HepG2 (cell line): ENCODE results near the gene ENO4. TPM values are rescaled to one million over a fixed set of nuclear protein-coding genes. Genes with fewer than 3 reads are reported as not detected.

Experiments
- ATAC-seq: fragments of 200-7000 bp; cut with Tn5 transposase; 3 replicates; pipeline ENCODE4 v1.9.1; 2020; ENCODE audit warnings: mild to moderate bottlenecking, moderate library complexity
- BruUV-seq: library from RNA; stranded (reverse); fragments of 400-500 nt; replicated peaks from 2 replicates; lab custom pipeline; 2021; lab: Mats Ljungman, UMichigan
- CTCF ChIA-PET: fragments of 300-600 bp; formaldehyde crosslinking; extraction: SDS; loops from one replicate; lab custom pipeline; 2021; ENCODE audit warnings: low total read pairs, inconsistent platforms, low intra/inter-chr PET ratio; lab: Yijun Ruan, JAX
- POLR2A ChIA-PET: fragments of 350-600 bp; sonication (Branson Sonifier 250); formaldehyde crosslinking; loops from one replicate; lab custom pipeline; 2020; ENCODE audit warnings: antibody characterized with exemption, inconsistent platforms; lab: Yijun Ruan, JAX
- DNase-seq: peaks from one replicate; pipeline ENCODE4 v3.0.0-alpha.2; 2015; ENCODE audit warnings: low spot score
- FAIRE-seq: peaks from 3 replicates; lab custom pipeline; 2011; peaks lifted over from hg19 to GRCh38; lab: Jason Lieb, UNC
- H2AFZ ChIP-seq: one replicate; pipeline ENCODE4 v1.6.1; 2011; ENCODE audit warnings: low read length, inconsistent platforms
- H3K27ac ChIP-seq: fragments of 300-600 bp; 3 replicates; pipeline ENCODE4 v1.8.0; 2011; ENCODE audit warnings: mixed run types, mild to moderate bottlenecking, mixed read lengths, low read length, inconsistent platforms; ENCODE audit not compliant: insufficient read depth; ENCODE audit errors: extremely low read length
- H3K27me3 ChIP-seq, 2 experiments: fragments of 200-600 bp in 1 of 2; 2 replicates in 1 of 2; 3 replicates in 1 of 2; pipeline versions ENCODE4 v1.6.0 to v1.8.0; 2011; ENCODE audit warnings: low read length in 2 of 2, mild to moderate bottlenecking in 2 of 2, moderate library complexity in 2 of 2, inconsistent platforms in 1 of 2; ENCODE audit not compliant: insufficient read depth in 2 of 2, control insufficient read depth in 1 of 2
- H3K36me3 ChIP-seq, 2 experiments: fragments of 200-600 bp in 1 of 2; replicated peaks in 1 of 2; 2 replicates in 1 of 2; 3 replicates in 1 of 2; pipeline versions ENCODE4 v1.5.1 to v1.8.0; 2011; ENCODE audit warnings: low read length in 2 of 2, inconsistent platforms in 1 of 2; ENCODE audit not compliant: insufficient read depth in 2 of 2, control insufficient read depth in 1 of 2
- H3K4me1 ChIP-seq: 2 replicates; pipeline ENCODE4 v1.5.1; 2012; ENCODE audit warnings: low read length, inconsistent platforms; ENCODE audit not compliant: insufficient read depth
- H3K4me2 ChIP-seq: 2 replicates; pipeline ENCODE4 v1.6.0; 2011; ENCODE audit warnings: low read depth, low read length, inconsistent platforms
- H3K4me3 ChIP-seq, 3 experiments: fragments of 200-600 bp in 1 of 3; sonication (generic), shearing (Covaris generic) in 1 of 3; replicated peaks in 1 of 3; 2 replicates each; pipeline ENCODE4 v1.5.1; 2011 to 2016; ENCODE audit warnings: low read length in 3 of 3, inconsistent platforms in 2 of 3, low read depth in 2 of 3, mild to moderate bottlenecking in 2 of 3, control low read depth in 1 of 3, mixed read lengths in 1 of 3; ENCODE audit not compliant: insufficient read depth in 1 of 3
- H3K79me2 ChIP-seq: one replicate; pipeline ENCODE4 v1.6.1; 2011; ENCODE audit warnings: low read length, inconsistent platforms; ENCODE audit not compliant: insufficient read depth
- H3K9ac ChIP-seq: 2 replicates; pipeline ENCODE4 v1.6.0; 2011; ENCODE audit warnings: mild to moderate bottlenecking, low read depth, low read length, inconsistent platforms; ENCODE audit not compliant: insufficient read depth
- H3K9me3 ChIP-seq: 2 replicates; pipeline ENCODE4 v1.5.1; 2012; ENCODE audit warnings: mild to moderate bottlenecking, low read length
- H4K20me1 ChIP-seq: 2 replicates; pipeline ENCODE4 v1.6.0; 2011; ENCODE audit warnings: inconsistent platforms, mild to moderate bottlenecking, low read length, moderate library complexity; ENCODE audit not compliant: insufficient read depth
- FOXJ3 ChIP-seq: sonication (generic); formaldehyde crosslinking; IDR thresholded peaks from 2 replicates; pipeline ENCODE4 v1.4.0; 2020; ENCODE audit warnings: missing genetic modification reagents, mild to moderate bottlenecking, borderline replicate concordance
- HCFC1 ChIP-seq: fragments of 150-350 bp; IDR thresholded peaks from 2 replicates; pipeline ENCODE4 v1.6.1; 2014; ENCODE audit warnings: low read depth, low read length
- HES4 ChIP-seq: sonication (generic); formaldehyde crosslinking; IDR thresholded peaks from 2 replicates; pipeline ENCODE4 v1.9.0; 2021; ENCODE audit warnings: mild to moderate bottlenecking, missing genetic modification reagents, borderline replicate concordance
- HOXA5 ChIP-seq: sonication (generic); formaldehyde crosslinking; IDR thresholded peaks from 2 replicates; pipeline ENCODE4 v1.4.0; 2020; ENCODE audit warnings: missing genetic modification reagents
- IRX3 ChIP-seq: sonication (generic); formaldehyde crosslinking; IDR thresholded peaks from 2 replicates; pipeline ENCODE4 v1.8.1; 2023; ENCODE audit warnings: mild to moderate bottlenecking, low read depth, missing genetic modification reagents, borderline replicate concordance
- KDM5B ChIP-seq: sonication (generic); formaldehyde crosslinking; IDR thresholded peaks from 2 replicates; pipeline ENCODE4 v1.4.0; 2020; ENCODE audit warnings: missing genetic modification reagents, mild to moderate bottlenecking, borderline replicate concordance
- KLF12 ChIP-seq: sonication (generic); formaldehyde crosslinking; IDR thresholded peaks from 2 replicates; pipeline ENCODE4 v1.4.0; 2020; ENCODE audit warnings: missing genetic modification reagents, borderline replicate concordance
- PCBP1 ChIP-seq: fragments of 200-400 bp; formaldehyde crosslinking; IDR thresholded peaks from 2 replicates; pipeline ENCODE4 v1.6.1; 2017; ENCODE audit warnings: mild to moderate bottlenecking, low read depth, low read length, borderline replicate concordance
- SALL1 ChIP-seq: sonication (generic); formaldehyde crosslinking; IDR thresholded peaks from 2 replicates; pipeline ENCODE4 v1.8.0; 2022; ENCODE audit warnings: mild to moderate bottlenecking, missing genetic modification reagents
- ZNF160 ChIP-seq: sonication (generic); formaldehyde crosslinking; IDR thresholded peaks from 2 replicates; pipeline ENCODE4 v1.8.0; 2022; ENCODE audit warnings: mild to moderate bottlenecking, inconsistent platforms, missing genetic modification reagents
- ZNF556 ChIP-seq: sonication (generic); formaldehyde crosslinking; IDR thresholded peaks from 2 replicates; pipeline ENCODE4 v1.4.0; 2020; ENCODE audit warnings: mild to moderate bottlenecking, missing genetic modification reagents, borderline replicate concordance
- ZNF557 ChIP-seq: sonication (generic); formaldehyde crosslinking; IDR thresholded peaks from 2 replicates; pipeline ENCODE4 v1.4.0; 2020; ENCODE audit warnings: missing genetic modification reagents
- ZSCAN29 ChIP-seq: sonication (generic); formaldehyde crosslinking; conservative IDR thresholded peaks from 2 replicates; pipeline ENCODE4 v1.4.0; 2020; ENCODE audit warnings: mild to moderate bottlenecking, missing genetic modification reagents
- WGBS: methylation state at CpG from one replicate; pipeline ENCODE4 v1.1.6; 2017; ENCODE audit warnings: low lambda C conversion rate; 5-methylcytosine and 5-hydroxymethylcytosine counted together
- in situ Hi-C: cut with HindIII; loops from 2 replicates; pipeline ENCODE4 v1.10.0; 2017; ENCODE audit warnings: low pct_unique_long_range_greater_than_20kb; ENCODE audit not compliant: extremely low pct_ligation_motif_present
- intact Hi-C: fragments of 100-400 bp; cut with micrococcal nuclease; formaldehyde crosslinking; loops from one replicate; pipeline ENCODE4 v1.10.0; 2022; ENCODE audit not compliant: unreplicated experiment
- polyA plus RNA-seq, 8 experiments: library from polyadenylated mRNA; depleted of rRNA in 3 of 8; stranded (reverse) in 7 of 8; unstranded in 1 of 8; fragments of >200 nt; fragmentation: Illumina TruSeq in 4 of 8; extraction: Trizol in 4 of 8; gene quantifications; 2 replicates each; pipeline versions ENCODE4 v1.2.1 to v1.2.3, GENCODE V29; 2011 to 2016; ENCODE audit warnings: low read depth in 4 of 8, missing spikeins in 1 of 8, mixed read lengths in 1 of 8; ENCODE audit not compliant: insufficient read depth in 1 of 8
- total RNA-seq, 5 experiments: library from RNA; depleted of rRNA; stranded (reverse); fragments of >200 nt; fragmentation: Illumina TruSeq; extraction: Trizol; gene quantifications; 2 replicates each; pipeline ENCODE4 v1.2.3, GENCODE V29; 2016; ENCODE audit warnings: low read depth in 1 of 5
- TF ChIP-seq, protein P1 (sequence below): sonication (generic); formaldehyde crosslinking; conservative IDR thresholded peaks from 2 replicates; pipeline ENCODE4 v1.8.0; 2022; ENCODE audit warnings: missing genetic modification reagents
- TF ChIP-seq, protein P2 (sequence below): sonication (generic); formaldehyde crosslinking; IDR thresholded peaks from 2 replicates; pipeline ENCODE4 v1.8.0; 2022; ENCODE audit warnings: missing genetic modification reagents, mild to moderate bottlenecking, inconsistent platforms, borderline replicate concordance
- TF ChIP-seq, protein P3 (sequence below): sonication (generic); formaldehyde crosslinking; IDR thresholded peaks from 2 replicates; pipeline ENCODE4 v1.9.0; 2022; ENCODE audit warnings: low read depth, missing genetic modification reagents
- TF ChIP-seq, protein P4 (sequence below): sonication (generic); formaldehyde crosslinking; IDR thresholded peaks from 2 replicates; pipeline ENCODE4 v1.4.0; 2020; ENCODE audit warnings: missing genetic modification reagents, mild to moderate bottlenecking, borderline replicate concordance

Gene ENO4
- total and polyA plus RNA-seq, 2 of the 13 experiments (the other 11 are each of a cell fraction or from before 2014, with no cell fraction given): not detected

DNA sequence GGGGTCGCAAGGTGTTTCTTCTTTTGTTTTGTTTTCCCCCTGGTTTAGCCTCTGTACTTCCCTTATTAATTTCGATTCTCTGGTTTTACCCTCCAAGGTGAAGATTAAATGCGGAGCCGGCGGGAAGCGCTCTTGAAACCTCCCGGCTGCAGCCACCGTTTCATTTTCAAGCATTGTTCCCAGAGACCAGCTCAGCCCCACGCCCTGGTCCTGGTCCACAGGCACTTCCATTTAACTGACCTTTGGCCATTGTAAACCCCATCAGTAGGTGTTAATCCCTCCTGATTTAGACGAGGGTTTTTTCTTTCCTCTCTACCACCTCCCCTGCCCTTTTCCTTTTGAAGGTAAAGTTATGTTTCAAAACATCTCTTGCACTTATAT lies 39.2 kb upstream of the ENO4 start:
- no peaks in the 10 kb centered on the region for H3K36me3 ChIP-seq
- no peaks in the 10 kb centered on the region for H3K79me2 ChIP-seq
- no peak overlapping the region for H3K4me2 ChIP-seq
- H3K4me3 ChIP-seq: no peak overlapping the region
- DNase-seq (no peak), FAIRE-seq (no peak), ATAC-seq (no peak)
- H3K27me3 ChIP-seq: peaks cover 2 to 18% of the 10 kb centered on the region in 2 experiments; a peak in 4 of 5 replicates
- intact Hi-C loops (no loop called here), in situ Hi-C loops (no loop called here)
- H2AFZ ChIP-seq: no peak overlapping the region
- ChIA-PET CTCF (no interaction called here), POLR2A (no interaction called here)
- H4K20me1 ChIP-seq: no peaks in the 10 kb centered on the region
- peaks cover 6% of the 10 kb centered on the region for H3K4me1 ChIP-seq
- H3K9ac ChIP-seq: no peak overlapping the region
- no TSS peak for BruUV-seq
- no peaks in the 10 kb centered on the region for H3K9me3 ChIP-seq
- 24% methylated on average over 10 of the region's 10 CpGs for WGBS
- no peak overlapping the region for H3K27ac ChIP-seq
- TF ChIP-seq ZNF160 (CRISPR knock-in tag) (no peak), HES4 (no peak), FOXJ3 (no peak), KDM5B (CRISPR knock-in tag) (no peak), ZNF556 (CRISPR knock-in tag) (no peak), HCFC1 (no peak), KLF12 (CRISPR knock-in tag) (no peak), SALL1 (CRISPR knock-in tag) (no peak), HOXA5 (CRISPR knock-in tag) (no peak), IRX3 (CRISPR knock-in tag) (no peak), ZSCAN29 (no peak), PCBP1 (no peak), ZNF557 (CRISPR knock-in tag) (no peak)
- TF ChIP-seq, protein P1, sequence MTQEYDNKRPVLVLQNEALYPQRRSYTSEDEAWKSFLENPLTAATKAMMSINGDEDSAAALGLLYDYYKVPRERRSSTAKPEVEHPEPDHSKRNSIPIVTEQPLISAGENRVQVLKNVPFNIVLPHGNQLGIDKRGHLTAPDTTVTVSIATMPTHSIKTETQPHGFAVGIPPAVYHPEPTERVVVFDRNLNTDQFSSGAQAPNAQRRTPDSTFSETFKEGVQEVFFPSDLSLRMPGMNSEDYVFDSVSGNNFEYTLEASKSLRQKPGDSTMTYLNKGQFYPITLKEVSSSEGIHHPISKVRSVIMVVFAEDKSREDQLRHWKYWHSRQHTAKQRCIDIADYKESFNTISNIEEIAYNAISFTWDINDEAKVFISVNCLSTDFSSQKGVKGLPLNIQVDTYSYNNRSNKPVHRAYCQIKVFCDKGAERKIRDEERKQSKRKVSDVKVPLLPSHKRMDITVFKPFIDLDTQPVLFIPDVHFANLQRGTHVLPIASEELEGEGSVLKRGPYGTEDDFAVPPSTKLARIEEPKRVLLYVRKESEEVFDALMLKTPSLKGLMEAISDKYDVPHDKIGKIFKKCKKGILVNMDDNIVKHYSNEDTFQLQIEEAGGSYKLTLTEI: no peak
- TF ChIP-seq, protein P2, sequence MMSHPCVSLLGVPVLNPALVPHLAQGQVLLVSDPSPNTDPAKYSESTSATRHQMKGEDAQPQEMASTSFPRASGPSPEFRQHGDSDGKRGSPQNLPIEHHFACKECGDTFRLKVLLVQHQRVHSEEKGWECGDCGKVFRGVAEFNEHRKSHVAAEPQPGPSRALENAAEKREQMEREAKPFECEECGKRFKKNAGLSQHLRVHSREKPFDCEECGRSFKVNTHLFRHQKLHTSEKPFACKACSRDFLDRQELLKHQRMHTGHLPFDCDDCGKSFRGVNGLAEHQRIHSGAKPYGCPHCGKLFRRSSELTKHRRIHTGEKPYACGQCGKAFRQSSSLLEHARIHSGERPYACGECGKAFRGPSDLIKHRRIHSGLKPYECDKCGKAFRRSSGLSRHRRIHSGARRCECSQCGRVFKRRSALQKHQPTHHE (CRISPR knock-in tag): no peak
- TF ChIP-seq, protein P3, sequence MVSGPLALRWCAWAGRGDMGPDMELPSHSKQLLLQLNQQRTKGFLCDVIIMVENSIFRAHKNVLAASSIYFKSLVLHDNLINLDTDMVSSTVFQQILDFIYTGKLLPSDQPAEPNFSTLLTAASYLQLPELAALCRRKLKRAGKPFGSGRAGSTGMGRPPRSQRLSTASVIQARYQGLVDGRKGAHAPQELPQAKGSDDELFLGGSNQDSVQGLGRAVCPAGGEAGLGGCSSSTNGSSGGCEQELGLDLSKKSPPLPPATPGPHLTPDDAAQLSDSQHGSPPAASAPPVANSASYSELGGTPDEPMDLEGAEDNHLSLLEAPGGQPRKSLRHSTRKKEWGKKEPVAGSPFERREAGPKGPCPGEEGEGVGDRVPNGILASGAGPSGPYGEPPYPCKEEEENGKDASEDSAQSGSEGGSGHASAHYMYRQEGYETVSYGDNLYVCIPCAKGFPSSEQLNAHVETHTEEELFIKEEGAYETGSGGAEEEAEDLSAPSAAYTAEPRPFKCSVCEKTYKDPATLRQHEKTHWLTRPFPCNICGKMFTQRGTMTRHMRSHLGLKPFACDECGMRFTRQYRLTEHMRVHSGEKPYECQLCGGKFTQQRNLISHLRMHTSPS: no peak
- TF ChIP-seq, protein P4, sequence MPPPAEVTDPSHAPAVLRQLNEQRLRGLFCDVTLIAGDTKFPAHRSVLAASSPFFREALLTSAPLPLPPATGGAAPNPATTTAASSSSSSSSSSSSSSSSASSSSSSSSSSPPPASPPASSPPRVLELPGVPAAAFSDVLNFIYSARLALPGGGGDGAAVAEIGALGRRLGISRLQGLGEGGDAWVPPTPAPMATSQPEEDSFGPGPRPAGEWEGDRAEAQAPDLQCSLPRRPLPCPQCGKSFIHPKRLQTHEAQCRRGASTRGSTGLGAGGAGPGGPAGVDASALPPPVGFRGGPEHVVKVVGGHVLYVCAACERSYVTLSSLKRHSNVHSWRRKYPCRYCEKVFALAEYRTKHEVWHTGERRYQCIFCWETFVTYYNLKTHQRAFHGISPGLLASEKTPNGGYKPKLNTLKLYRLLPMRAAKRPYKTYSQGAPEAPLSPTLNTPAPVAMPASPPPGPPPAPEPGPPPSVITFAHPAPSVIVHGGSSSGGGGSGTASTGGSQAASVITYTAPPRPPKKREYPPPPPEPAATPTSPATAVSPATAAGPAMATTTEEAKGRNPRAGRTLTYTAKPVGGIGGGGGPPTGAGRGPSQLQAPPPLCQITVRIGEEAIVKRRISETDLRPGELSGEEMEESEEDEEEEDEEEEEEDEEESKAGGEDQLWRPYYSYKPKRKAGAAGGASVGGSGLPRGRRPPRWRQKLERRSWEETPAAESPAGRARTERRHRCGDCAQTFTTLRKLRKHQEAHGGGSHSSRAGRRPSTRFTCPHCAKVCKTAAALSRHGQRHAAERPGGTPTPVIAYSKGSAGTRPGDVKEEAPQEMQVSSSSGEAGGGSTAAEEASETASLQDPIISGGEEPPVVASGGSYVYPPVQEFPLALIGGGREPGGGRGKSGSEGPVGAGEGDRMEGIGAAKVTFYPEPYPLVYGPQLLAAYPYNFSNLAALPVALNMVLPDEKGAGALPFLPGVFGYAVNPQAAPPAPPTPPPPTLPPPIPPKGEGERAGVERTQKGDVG: no peak
